Measurements from ENCODE around the gene GPD2.
"Not testable (repeated sequence)": the region's sequence is repeated elsewhere in the genome, so short reads cannot be mapped to it uniquely, and the experiment has no call there.

DNA sequence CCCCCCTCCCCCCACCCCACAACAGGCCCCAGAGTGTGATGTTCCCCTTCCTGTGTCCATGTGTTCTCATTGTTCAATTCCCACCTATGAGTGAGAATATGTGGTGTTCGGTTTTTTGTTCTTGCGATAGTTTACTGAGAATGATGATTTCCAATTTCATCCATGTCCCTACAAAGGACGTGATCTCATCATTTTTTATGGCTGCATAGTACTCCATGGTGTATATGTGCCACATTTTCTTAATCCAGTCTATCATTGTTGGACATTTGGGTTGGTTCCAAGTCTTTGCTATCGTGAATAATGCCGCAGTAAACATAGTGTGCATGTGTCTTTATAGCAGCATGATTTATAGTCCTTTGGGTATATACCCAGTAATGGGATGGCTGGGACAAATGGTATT is 92.4 kb downstream of the GPD2 start:
- TF ChIP-seq, protein P1, sequence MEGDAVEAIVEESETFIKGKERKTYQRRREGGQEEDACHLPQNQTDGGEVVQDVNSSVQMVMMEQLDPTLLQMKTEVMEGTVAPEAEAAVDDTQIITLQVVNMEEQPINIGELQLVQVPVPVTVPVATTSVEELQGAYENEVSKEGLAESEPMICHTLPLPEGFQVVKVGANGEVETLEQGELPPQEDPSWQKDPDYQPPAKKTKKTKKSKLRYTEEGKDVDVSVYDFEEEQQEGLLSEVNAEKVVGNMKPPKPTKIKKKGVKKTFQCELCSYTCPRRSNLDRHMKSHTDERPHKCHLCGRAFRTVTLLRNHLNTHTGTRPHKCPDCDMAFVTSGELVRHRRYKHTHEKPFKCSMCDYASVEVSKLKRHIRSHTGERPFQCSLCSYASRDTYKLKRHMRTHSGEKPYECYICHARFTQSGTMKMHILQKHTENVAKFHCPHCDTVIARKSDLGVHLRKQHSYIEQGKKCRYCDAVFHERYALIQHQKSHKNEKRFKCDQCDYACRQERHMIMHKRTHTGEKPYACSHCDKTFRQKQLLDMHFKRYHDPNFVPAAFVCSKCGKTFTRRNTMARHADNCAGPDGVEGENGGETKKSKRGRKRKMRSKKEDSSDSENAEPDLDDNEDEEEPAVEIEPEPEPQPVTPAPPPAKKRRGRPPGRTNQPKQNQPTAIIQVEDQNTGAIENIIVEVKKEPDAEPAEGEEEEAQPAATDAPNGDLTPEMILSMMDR (IDR thresholded peaks at IDR 0.05; ENCODE audit: low read depth, low read length), result not testable (repeated sequence)
- TF ChIP-seq MYC (IDR thresholded peaks at IDR 0.05; ENCODE audit: low read depth, low read length), result not testable (repeated sequence)
